IMR-90 (cell line): ENCODE data around the gene AKAP6. TPM values are rescaled to one million over a fixed set of nuclear protein-coding genes. Genes with fewer than 3 reads are reported as not detected.

Experiments used
- ATAC-seq: fragments of 200-7000 bp; cut with Tn5 transposase; 2 replicates; pipeline ENCODE4 v1.9.1; 2020; ENCODE audit warnings: low read depth, mild to moderate bottlenecking, moderate library complexity
- BruUV-seq: library from RNA; stranded (reverse); fragments of 400-500 nt; replicated peaks from 2 replicates; lab custom pipeline; 2021; lab: Mats Ljungman, UMichigan
- CTCF ChIA-PET: fragments of 300-600 bp; formaldehyde crosslinking; extraction: SDS; loops from one replicate; lab custom pipeline; 2021; ENCODE audit warnings: antibody characterized with exemption; lab: Yijun Ruan, JAX
- POLR2A ChIA-PET: fragments of 300-600 bp; sonication (Branson Sonifier 250); formaldehyde crosslinking; loops from one replicate; lab custom pipeline; 2022; ENCODE audit warnings: antibody characterized with exemption; ENCODE audit not compliant: unreplicated experiment; lab: Charles Lee
- DNase-seq: peaks from one replicate; pipeline ENCODE4 v3.0.0; 2013
- H2AFZ ChIP-seq: replicated peaks from 2 replicates; pipeline ENCODE3; 2013; ENCODE audit warnings: low read length, mild to moderate bottlenecking; ENCODE audit not compliant: poor library complexity
- H2AK5ac ChIP-seq: 2 replicates; pipeline ENCODE4 v1.6.1; 2013; ENCODE audit warnings: low read depth, low read length, inconsistent platforms
- H2AK9ac ChIP-seq: replicated peaks from 2 replicates; pipeline ENCODE3; 2013; ENCODE audit warnings: mild to moderate bottlenecking, low read depth, low read length, moderate library complexity; ENCODE audit not compliant: poor library complexity
- H2BK120ac ChIP-seq: 2 replicates; pipeline ENCODE4 v1.6.1; 2013; ENCODE audit warnings: low read depth, low read length, inconsistent platforms
- H2BK15ac ChIP-seq: 3 replicates; pipeline ENCODE4 v1.6.1; 2013; ENCODE audit warnings: low read depth, low read length, inconsistent platforms
- H2BK20ac ChIP-seq: 2 replicates; pipeline ENCODE4 v1.6.1; 2013; ENCODE audit warnings: low read depth, mild to moderate bottlenecking, inconsistent platforms, low read length, moderate library complexity
- H2BK5ac ChIP-seq: 2 replicates; pipeline ENCODE4 v1.6.1; 2013; ENCODE audit warnings: mild to moderate bottlenecking, low read depth, low read length, inconsistent platforms; ENCODE audit not compliant: poor library complexity, severe bottlenecking
- H3K14ac ChIP-seq: replicated peaks from 2 replicates; pipeline ENCODE4 v1.6.1; 2013; ENCODE audit warnings: low read depth, low read length, inconsistent platforms
- H3K18ac ChIP-seq: 2 replicates; pipeline ENCODE4 v1.6.1; 2013; ENCODE audit warnings: low read depth, low read length, control low read depth
- H3K23ac ChIP-seq: 2 replicates; pipeline ENCODE4 v1.6.1; 2013; ENCODE audit warnings: low read depth, low read length, inconsistent platforms
- H3K27ac ChIP-seq: 2 replicates; pipeline ENCODE4 v1.5.1; 2013; ENCODE audit warnings: mild to moderate bottlenecking, control low read depth, low read length; ENCODE audit not compliant: insufficient read depth
- H3K27me3 ChIP-seq: 2 replicates; pipeline ENCODE4 v1.6.1; 2013; ENCODE audit warnings: low read length; ENCODE audit not compliant: control insufficient read depth, insufficient read depth
- H3K36me3 ChIP-seq: 2 replicates; pipeline ENCODE4 v1.6.1; 2013; ENCODE audit warnings: low read length, mixed read lengths; ENCODE audit not compliant: control insufficient read depth, insufficient read depth
- H3K4ac ChIP-seq: 2 replicates; pipeline ENCODE4 v1.6.1; 2013; ENCODE audit warnings: low read depth, low read length, inconsistent platforms
- H3K4me1 ChIP-seq: 2 replicates; pipeline ENCODE4 v1.6.1; 2013; ENCODE audit warnings: low read length, mixed read lengths; ENCODE audit not compliant: control insufficient read depth, insufficient read depth
- H3K4me2 ChIP-seq: 2 replicates; pipeline ENCODE4 v1.6.1; 2013; ENCODE audit warnings: low read depth, mild to moderate bottlenecking, control low read depth, low read length, moderate library complexity
- H3K4me3 ChIP-seq: 2 replicates; pipeline ENCODE4 v1.5.1; 2013; ENCODE audit warnings: low read depth, mild to moderate bottlenecking, control low read depth, low read length, moderate library complexity; ENCODE audit not compliant: insufficient read depth
- H3K56ac ChIP-seq: 2 replicates; pipeline ENCODE4 v1.6.1; 2013; ENCODE audit warnings: low read length, inconsistent platforms; ENCODE audit not compliant: insufficient read depth; ENCODE audit errors: extremely low read depth
- H3K79me1 ChIP-seq, 2 experiments: 2 replicates each; pipeline ENCODE4 v1.6.1; 2013; ENCODE audit warnings: low read length in 2 of 2, inconsistent platforms in 1 of 2, low read depth in 1 of 2
- H3K9ac ChIP-seq: 2 replicates; pipeline ENCODE4 v1.6.1; 2013; ENCODE audit warnings: low read depth, low read length, control low read depth
- H3K9me1 ChIP-seq: 2 replicates; pipeline ENCODE4 v1.6.1; 2013; ENCODE audit warnings: low read length, inconsistent platforms; ENCODE audit not compliant: insufficient read depth
- H3K9me3 ChIP-seq: 2 replicates; pipeline ENCODE4 v1.6.1; 2013; ENCODE audit warnings: low read length; ENCODE audit not compliant: control insufficient read depth, insufficient read depth
- H4K20me1 ChIP-seq: 2 replicates; pipeline ENCODE4 v1.6.1; 2013; ENCODE audit warnings: low read length, inconsistent platforms; ENCODE audit not compliant: insufficient read depth
- H4K5ac ChIP-seq: 2 replicates; pipeline ENCODE4 v1.6.1; 2013; ENCODE audit warnings: mild to moderate bottlenecking, low read depth, low read length, control low read depth
- H4K8ac ChIP-seq, 2 experiments: 2 replicates each; pipeline ENCODE4 v1.6.1; 2013; ENCODE audit warnings: low read depth in 2 of 2, low read length in 2 of 2, control low read depth in 1 of 2, inconsistent platforms in 1 of 2
- H4K91ac ChIP-seq: 2 replicates; pipeline ENCODE4 v1.6.1; 2013; ENCODE audit warnings: low read depth, low read length, inconsistent platforms; ENCODE audit not compliant: insufficient read depth
- BHLHE40 ChIP-seq: fragments of 150-350 bp; IDR thresholded peaks from 2 replicates; pipeline ENCODE4 v1.6.1; 2016; ENCODE audit warnings: mild to moderate bottlenecking, low read depth, low read length
- FOS ChIP-seq: fragments of 150-350 bp; IDR thresholded peaks from 2 replicates; pipeline ENCODE4 v1.6.1; 2016; ENCODE audit warnings: low read depth, low read length
- MAFK ChIP-seq: IDR thresholded peaks from 2 replicates; pipeline ENCODE4 v1.6.1; 2012; ENCODE audit warnings: low read depth, low read length, improper control_type of control experiment
- MAZ ChIP-seq: IDR thresholded peaks from 2 replicates; pipeline ENCODE4 v1.6.1; 2012; ENCODE audit warnings: low read depth, mild to moderate bottlenecking, low read length, improper control_type of control experiment, moderate library complexity, borderline replicate concordance
- MXI1 ChIP-seq: IDR thresholded peaks from 2 replicates; pipeline ENCODE4 v1.6.1; 2012; ENCODE audit warnings: low read depth, mild to moderate bottlenecking, low read length, moderate library complexity, borderline replicate concordance
- NFE2L2 ChIP-seq: fragments of 150-350 bp; IDR thresholded peaks from 2 replicates; pipeline ENCODE4 v1.6.1; 2016; ENCODE audit warnings: low read depth, mild to moderate bottlenecking, low read length
- POLR2A ChIP-seq: IDR thresholded peaks from 2 replicates; pipeline ENCODE4 v1.6.1; 2012; ENCODE audit warnings: mild to moderate bottlenecking, low read depth, low read length
- RAD21 ChIP-seq: IDR thresholded peaks from 2 replicates; pipeline ENCODE4 v1.6.1; 2012; ENCODE audit warnings: low read length, improper control_type of control experiment
- RFX5 ChIP-seq: IDR thresholded peaks from 2 replicates; pipeline ENCODE4 v1.8.0; 2012; ENCODE audit warnings: low read depth, mild to moderate bottlenecking, low read length, moderate library complexity
- SMC3 ChIP-seq: fragments of 150-350 bp; IDR thresholded peaks from 2 replicates; pipeline ENCODE4 v1.6.1; 2016; ENCODE audit warnings: low read depth, mild to moderate bottlenecking, antibody characterized with exemption, low read length, moderate library complexity
- WGBS, 2 experiments: methylation state at CpG; one replicate each; pipeline versions ENCODE4 v1.1.5 to v1.1.7; 2013; ENCODE audit warnings: missing lambda C conversion rate in 2 of 2; ENCODE audit not compliant: insufficient read length in 1 of 2; ENCODE audit errors: extremely low coverage in 2 of 2; 5-methylcytosine and 5-hydroxymethylcytosine counted together
- dilution Hi-C: fragments of 300-500 bp; cut with HindIII; formaldehyde crosslinking; loops from one replicate; pipeline ENCODE4 v1.14.3; 2018; ENCODE audit warnings: low sequenced_read_pairs; ENCODE audit not compliant: unreplicated experiment
- in situ Hi-C: fragments of 300-500 bp; cut with MboI; formaldehyde crosslinking; loops from 3 replicates; pipeline ENCODE4 v1.14.3; 2019; ENCODE audit warnings: low sequenced_read_pairs, inconsistent platforms, mixed read lengths
- intact Hi-C: fragments of 100-400 bp; cut with micrococcal nuclease; formaldehyde crosslinking; loops from 2 replicates; pipeline ENCODE4 v1.10.0; 2022
- polyA plus RNA-seq, 3 experiments: library from polyadenylated mRNA; depleted of rRNA; stranded (reverse); fragments of >200 nt; gene quantifications; 2 replicates each; pipeline ENCODE4 v1.2.3, GENCODE V29; 2012; ENCODE audit warnings: low replicate concordance in 1 of 3
- total RNA-seq: library from RNA; depleted of rRNA; stranded (reverse); fragments of >200 nt; gene quantifications from 2 replicates; pipeline ENCODE4 v1.2.3, GENCODE V29; 2012
- TF ChIP-seq, protein P1 (sequence below): fragments of 150-350 bp; IDR thresholded peaks from 2 replicates; pipeline ENCODE4 v1.6.1; 2016; ENCODE audit warnings: low read depth, mild to moderate bottlenecking, low read length, moderate library complexity, borderline replicate concordance
- TF ChIP-seq, protein P2 (sequence below): conservative IDR thresholded peaks from 2 replicates; pipeline ENCODE4 v1.5.1; 2012; ENCODE audit warnings: mild to moderate bottlenecking, low read depth, low read length, improper control_type of control experiment

AKAP6 gene
- total and polyA plus RNA-seq, 2 of the 4 experiments (the other 2 are of a cell fraction): 0.22 to 1.6 TPM

DNA sequence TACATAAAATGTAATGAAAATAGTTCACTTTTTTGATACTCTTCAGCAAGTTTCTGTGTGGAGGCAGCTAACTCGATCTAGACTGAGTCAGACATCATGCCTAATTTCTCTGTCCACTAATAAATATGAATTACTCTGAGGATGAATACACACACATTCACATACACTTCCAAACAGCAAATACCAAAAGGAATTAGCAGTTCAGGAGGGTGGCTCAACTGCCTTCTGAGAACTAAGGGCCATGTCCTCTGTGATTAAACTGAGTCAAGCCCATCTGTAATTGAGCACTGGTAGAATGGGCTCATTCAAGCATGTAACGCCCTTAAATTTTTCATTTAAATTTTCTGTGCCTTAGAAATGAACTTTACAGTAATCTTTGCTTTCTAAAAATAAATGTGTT is 242.5 kb downstream of the AKAP6 start (continued):
- TF ChIP-seq, protein P1, sequence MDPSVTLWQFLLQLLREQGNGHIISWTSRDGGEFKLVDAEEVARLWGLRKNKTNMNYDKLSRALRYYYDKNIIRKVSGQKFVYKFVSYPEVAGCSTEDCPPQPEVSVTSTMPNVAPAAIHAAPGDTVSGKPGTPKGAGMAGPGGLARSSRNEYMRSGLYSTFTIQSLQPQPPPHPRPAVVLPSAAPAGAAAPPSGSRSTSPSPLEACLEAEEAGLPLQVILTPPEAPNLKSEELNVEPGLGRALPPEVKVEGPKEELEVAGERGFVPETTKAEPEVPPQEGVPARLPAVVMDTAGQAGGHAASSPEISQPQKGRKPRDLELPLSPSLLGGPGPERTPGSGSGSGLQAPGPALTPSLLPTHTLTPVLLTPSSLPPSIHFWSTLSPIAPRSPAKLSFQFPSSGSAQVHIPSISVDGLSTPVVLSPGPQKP: no peak
- TF ChIP-seq MAFK (no peak), SMC3 (no peak)

DNA sequence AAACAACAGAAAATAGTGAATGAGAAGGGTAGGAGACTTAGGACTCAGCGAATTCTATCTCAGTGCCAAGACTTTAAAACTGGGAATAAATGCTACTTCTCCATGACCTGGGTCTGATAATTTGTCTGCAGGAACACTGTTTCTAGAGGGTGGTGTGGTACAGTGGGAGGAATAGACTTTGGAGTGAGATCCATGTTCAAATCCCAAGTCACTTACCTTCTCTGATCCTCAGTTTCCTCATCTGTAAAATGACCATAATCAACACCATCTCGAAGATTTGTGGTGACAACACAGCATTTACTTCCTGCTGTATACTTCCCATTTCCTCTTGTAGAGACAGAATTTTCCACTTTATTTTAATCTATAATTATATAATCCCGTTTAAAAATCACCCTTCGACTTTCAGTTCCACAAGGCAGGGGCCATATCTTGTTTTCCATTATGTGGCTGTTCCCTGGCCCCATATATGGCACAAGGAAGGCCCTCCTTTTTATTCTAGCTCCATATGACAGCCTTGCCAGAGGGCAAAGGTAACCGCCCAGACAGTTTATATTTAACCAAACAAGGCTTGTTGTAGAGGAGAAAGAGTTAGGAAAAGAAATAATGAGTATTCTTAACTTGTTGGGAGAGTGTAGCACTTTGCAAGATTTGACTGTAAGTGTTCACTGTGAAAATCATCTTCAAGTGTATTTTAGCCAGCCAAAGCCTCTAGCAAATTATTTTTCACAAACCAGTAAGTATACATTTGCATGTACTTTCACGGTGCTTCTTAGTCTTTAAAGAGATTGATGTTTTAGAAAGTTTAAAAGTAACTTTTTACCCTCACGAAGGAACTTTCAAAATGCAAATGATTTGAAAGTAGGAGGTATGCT is 243.1 kb downstream of the AKAP6 start:
- Histone ChIP-seq H3K79me1 (no peaks in the 10 kb centered on the region), H4K8ac (no peak overlapping the region), H3K14ac (no peak overlapping the region), H3K36me3 (no peaks in the 10 kb centered on the region), H4K5ac (no peak overlapping the region), H2BK15ac (no peak overlapping the region), H2AK9ac (no peak overlapping the region), H3K4ac (no peak overlapping the region), H3K9me1 (no peaks in the 10 kb centered on the region), H2AK5ac (no peak overlapping the region), H2BK20ac (no peak overlapping the region), H4K91ac (no peak overlapping the region), H3K4me2 (no peak overlapping the region), H3K9me3 (no peaks in the 10 kb centered on the region), H2BK5ac (no peak overlapping the region), H3K23ac (no peak overlapping the region), H4K20me1 (no peaks in the 10 kb centered on the region), H3K27me3 (peaks cover 14% of the 10 kb centered on the region), H3K4me3 (no peak overlapping the region), H2BK120ac (no peak overlapping the region), H3K4me1 (peaks cover 4% of the 10 kb centered on the region; the same call in 1 of the 2 replicates), H3K18ac (no peak overlapping the region), H3K9ac (no peak overlapping the region), H3K27ac (no peak overlapping the region), H3K56ac (no peak overlapping the region), H2AFZ (no peak overlapping the region)
- dilution Hi-C loops (no loop called here), intact Hi-C loops (no loop called here), in situ Hi-C loops (loop anchor here (10.0 kb wide), 1 partner anchor 433 kb away; no protein-coding TSS in a partner anchor)
- WGBS, 2 experiments: no CpG with 5 or more reads among the region's 7 CpGs
- DNase-seq: no peak
- POLR2A ChIA-PET: no interaction called here
- CTCF ChIA-PET: no interaction called here
- no peak for ATAC-seq
- no TSS peak for BruUV-seq
- no peak for TF ChIP-seq FOS
- no peak for TF ChIP-seq RFX5
- TF ChIP-seq, protein P2, sequence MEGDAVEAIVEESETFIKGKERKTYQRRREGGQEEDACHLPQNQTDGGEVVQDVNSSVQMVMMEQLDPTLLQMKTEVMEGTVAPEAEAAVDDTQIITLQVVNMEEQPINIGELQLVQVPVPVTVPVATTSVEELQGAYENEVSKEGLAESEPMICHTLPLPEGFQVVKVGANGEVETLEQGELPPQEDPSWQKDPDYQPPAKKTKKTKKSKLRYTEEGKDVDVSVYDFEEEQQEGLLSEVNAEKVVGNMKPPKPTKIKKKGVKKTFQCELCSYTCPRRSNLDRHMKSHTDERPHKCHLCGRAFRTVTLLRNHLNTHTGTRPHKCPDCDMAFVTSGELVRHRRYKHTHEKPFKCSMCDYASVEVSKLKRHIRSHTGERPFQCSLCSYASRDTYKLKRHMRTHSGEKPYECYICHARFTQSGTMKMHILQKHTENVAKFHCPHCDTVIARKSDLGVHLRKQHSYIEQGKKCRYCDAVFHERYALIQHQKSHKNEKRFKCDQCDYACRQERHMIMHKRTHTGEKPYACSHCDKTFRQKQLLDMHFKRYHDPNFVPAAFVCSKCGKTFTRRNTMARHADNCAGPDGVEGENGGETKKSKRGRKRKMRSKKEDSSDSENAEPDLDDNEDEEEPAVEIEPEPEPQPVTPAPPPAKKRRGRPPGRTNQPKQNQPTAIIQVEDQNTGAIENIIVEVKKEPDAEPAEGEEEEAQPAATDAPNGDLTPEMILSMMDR: no peak
- TF ChIP-seq POLR2A: no peak
- TF ChIP-seq, protein P1: no peak
- no peak for TF ChIP-seq RAD21
- no peak for TF ChIP-seq MXI1
- TF ChIP-seq MAZ: no peak
- no peak for TF ChIP-seq NFE2L2
- TF ChIP-seq BHLHE40: no peak
